Activated CD8-positive, alpha-beta memory T cell treated with anti-CD3 and anti-CD28 coated beads for 1 hour (primary cell): ENCODE data around the gene LRRC31.

Experiments
- DNase-seq, 2 donors: peaks; one replicate each; pipeline ENCODE4 v3.0.0-alpha.2; 2020; ENCODE audit warnings: low read depth in 1 of 2; ENCODE audit errors: extremely low read depth in 1 of 2

The LRRC31 gene

GRCh38 chr3:169864270-169864669, 5.5 kb downstream of the LRRC31 start:
- DNase-seq, result no peak

GRCh38 chr3:169863458-169863899, 6.3 kb downstream of the LRRC31 start:
- DNase-seq, result peak; percentile 13 to 22

GRCh38 chr3:169861871-169862270, 7.9 kb downstream of the LRRC31 start:
- no peak for DNase-seq

GRCh38 chr3:169857811-169858210, 11.9 kb downstream of the LRRC31 start:
- no peak for DNase-seq

- DNase-seq, result no peak
These were observed 14.2 kb downstream of the LRRC31 start for GRCh38 chr3:169855514-169855913.

GRCh38 chr3:169850618-169851017, 19.1 kb downstream of the LRRC31 start:
- DNase-seq, result no peak

GRCh38 chr3:169848741-169849140, 21.0 kb downstream of the LRRC31 start:
- no peak for DNase-seq

- DNase-seq, result no peak
These were observed 21.8 kb downstream of the LRRC31 start for GRCh38 chr3:169847896-169848295.

- no peak for DNase-seq
These were observed 23.1 kb downstream of the LRRC31 start for GRCh38 chr3:169846458-169847193.

GRCh38 chr3:169842960-169843359, 26.8 kb downstream of the LRRC31 start:
- DNase-seq, result no peak

GRCh38 chr3:169841171-169841570, 28.6 kb downstream of the LRRC31 start:
- no peak for DNase-seq

GRCh38 chr3:169838511-169839030, 31.2 kb downstream of the LRRC31 start:
- no peak for DNase-seq

GRCh38 chr3:169836942-169837275, 32.8 kb downstream of the LRRC31 start:
- DNase-seq, result no peak

- DNase-seq, result no peak
These were observed 33.4 kb downstream of the LRRC31 start for GRCh38 chr3:169836078-169836941.

GRCh38 chr3:169835533-169835932, 34.2 kb downstream of the LRRC31 start:
- DNase-seq, result no peak

GRCh38 chr3:169827712-169828111, 42.0 kb downstream of the LRRC31 start:
- DNase-seq, result no peak

GRCh38 chr3:169825316-169825715, 44.4 kb downstream of the LRRC31 start:
- no peak for DNase-seq

- no peak for DNase-seq
These were observed 46.8 kb downstream of the LRRC31 start for GRCh38 chr3:169822983-169823382.

GRCh38 chr3:169822540-169822939, 47.2 kb downstream of the LRRC31 start:
- DNase-seq, result no peak

GRCh38 chr3:169822091-169822490, 47.6 kb downstream of the LRRC31 start:
- DNase-seq, result no peak

GRCh38 chr3:169818316-169818715, 51.4 kb downstream of the LRRC31 start:
- DNase-seq, result no peak

- no peak for DNase-seq
These were observed 54.1 kb downstream of the LRRC31 start for GRCh38 chr3:169815590-169816150.
